GM12891 (cell line): Measurements from ENCODE around the gene AK5.

Experiments
- POLR2A ChIP-seq: IDR thresholded peaks from 2 replicates; pipeline ENCODE4 v1.6.1; 2011; ENCODE audit warnings: low read depth, low read length, control low read depth
- POLR2AphosphoS5 ChIP-seq: IDR thresholded peaks from 2 replicates; pipeline ENCODE4 v1.6.1; 2011; ENCODE audit warnings: low read depth, low read length, control low read depth
- POU2F2 ChIP-seq: IDR thresholded peaks from 2 replicates; pipeline ENCODE4 v1.6.1; 2011; ENCODE audit warnings: low read depth, mild to moderate bottlenecking, control low read depth, low read length, moderate library complexity

GRCh38 chr1:77538956-77539518, 257.2 kb downstream of the AK5 start:
- no peak for TF ChIP-seq POLR2A
- TF ChIP-seq POLR2AphosphoS5, result no peak
- no peak for TF ChIP-seq POU2F2
